HepG2 (cell line): Measurements from ENCODE around the gene PRRT1B.

Experiments
- CTCF ChIP-seq: sonication (generic); formaldehyde crosslinking; IDR thresholded peaks from 2 replicates; pipeline ENCODE4 v1.5.0; 2020; ENCODE audit warnings: mild to moderate bottlenecking, missing genetic modification reagents, moderate library complexity
- FOXM1 ChIP-seq: sonication (generic); formaldehyde crosslinking; IDR thresholded peaks from 2 replicates; pipeline ENCODE4 v1.5.0; 2020; ENCODE audit warnings: missing genetic modification reagents
- FOXP1 ChIP-seq, 2 experiments: fragments of 450-650 bp in 1 of 2; IDR thresholded peaks; 2 replicates each; pipeline ENCODE4 v1.6.1; 2017 to 2018; ENCODE audit warnings: antibody characterized with exemption in 1 of 2
- JUND ChIP-seq: sonication (generic); formaldehyde crosslinking; IDR thresholded peaks from 2 replicates; pipeline ENCODE4 v1.8.0; 2022; ENCODE audit warnings: mild to moderate bottlenecking, missing genetic modification reagents
- MYC ChIP-seq: sonication (generic); formaldehyde crosslinking; IDR thresholded peaks from 2 replicates; pipeline ENCODE4 v1.9.0; 2021; ENCODE audit warnings: missing genetic modification reagents, borderline replicate concordance
- PRDM10 ChIP-seq: sonication (generic); formaldehyde crosslinking; IDR thresholded peaks from 2 replicates; pipeline ENCODE4 v1.4.0; 2020; ENCODE audit warnings: low read depth, missing genetic modification reagents
- SMARCC2 ChIP-seq: fragments of 450-650 bp; IDR thresholded peaks from 2 replicates; pipeline ENCODE4 v1.6.1; 2017; ENCODE audit warnings: antibody characterized with exemption, mild to moderate bottlenecking
- TEF ChIP-seq: sonication (generic); formaldehyde crosslinking; IDR thresholded peaks from 2 replicates; pipeline ENCODE4 v1.5.0; 2020; ENCODE audit warnings: missing genetic modification reagents
- ZBTB4 ChIP-seq: sonication (generic); formaldehyde crosslinking; IDR thresholded peaks from 2 replicates; pipeline ENCODE4 v1.4.0; 2020; ENCODE audit warnings: missing genetic modification reagents, mild to moderate bottlenecking, borderline replicate concordance
- ZNF740 ChIP-seq: sonication (generic); formaldehyde crosslinking; IDR thresholded peaks from 2 replicates; pipeline ENCODE4 v1.4.0; 2020; ENCODE audit warnings: missing genetic modification reagents

GRCh38 chr9:131499254-131499767 is 46.0 kb upstream of the PRRT1B start:
- no peak for TF ChIP-seq JUND
- no peak for TF ChIP-seq ZBTB4 (CRISPR knock-in tag)
- TF ChIP-seq CTCF (CRISPR knock-in tag): no peak
- no peak for TF ChIP-seq ZNF740 (CRISPR knock-in tag)
- no peak for TF ChIP-seq SMARCC2
- TF ChIP-seq FOXM1 (CRISPR knock-in tag): no peak
- TF ChIP-seq FOXP1 (IDR thresholded peaks at IDR 0.05): no peak
- TF ChIP-seq FOXP1 (CRISPR knock-in tag; IDR thresholded peaks at IDR 0.05): no peak
- TF ChIP-seq MYC: no peak
- no peak for TF ChIP-seq TEF (CRISPR knock-in tag)
- TF ChIP-seq PRDM10: no peak
